ENCODE results near the gene FAM81A. TPM values are rescaled to one million over a fixed set of nuclear protein-coding genes. Genes with fewer than 3 reads are reported as not detected.

Gene FAM81A
- total and polyA plus RNA-seq, 2 donors = 0.42 to 1.2 TPM

DNA sequence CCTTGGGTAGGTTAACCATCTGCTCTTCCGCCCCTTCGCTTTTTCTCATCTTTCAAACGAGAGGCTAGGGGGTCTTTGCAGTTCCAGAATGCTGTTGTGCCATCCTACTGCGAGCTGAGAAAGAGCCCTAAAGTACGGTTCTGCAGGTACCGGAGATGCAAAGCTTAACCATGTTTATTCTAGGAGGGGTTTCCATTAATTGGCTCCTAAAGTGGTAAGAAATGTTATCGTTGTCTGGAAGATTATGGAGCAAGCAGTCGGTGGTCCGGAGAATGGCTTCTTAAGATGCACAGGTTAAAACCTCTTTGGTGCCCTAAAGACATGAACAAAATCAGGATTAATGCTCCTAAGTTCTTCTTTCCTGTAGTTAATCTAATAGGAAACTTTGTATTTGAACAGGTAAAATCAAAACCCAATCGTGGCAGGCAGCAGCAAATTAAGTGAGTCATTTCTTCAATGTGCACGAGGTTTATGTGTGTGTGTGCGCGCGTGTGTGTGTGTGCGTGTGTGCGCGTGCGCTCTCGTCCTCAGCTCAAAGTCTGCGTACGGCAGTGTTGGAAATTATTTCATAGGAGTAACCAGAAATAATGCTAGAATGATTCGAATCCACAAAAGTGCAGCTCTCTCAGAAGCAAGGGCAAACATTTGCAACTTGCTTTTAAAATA is 772 bp downstream of the FAM81A start:
- WGBS = 66% methylated on average over 22 of the region's 22 CpGs
- no peaks in the 10 kb centered on the region for H3K36me3 ChIP-seq (ENCODE audit: control insufficient read depth in 2 of 2, insufficient read depth in 2 of 2, low read length in 1 of 2)

DNA sequence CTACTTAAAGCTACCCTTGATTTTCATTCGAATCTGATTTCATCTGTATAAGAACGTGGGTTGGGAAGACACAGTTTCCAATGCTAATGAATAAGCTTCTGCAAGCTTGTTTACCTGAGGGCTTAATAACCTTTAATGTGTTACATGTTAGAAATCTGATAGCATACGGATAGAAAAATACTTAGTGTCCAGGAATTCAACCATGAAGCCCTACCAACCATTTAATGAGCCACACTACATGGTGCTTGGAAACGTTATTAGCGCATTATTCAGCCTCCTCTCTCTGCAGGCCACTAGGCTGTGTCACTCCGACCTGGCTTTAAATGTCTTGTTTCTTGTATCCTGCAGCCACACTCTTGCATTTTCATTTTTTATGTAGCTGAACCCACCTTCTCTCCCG is 1.6 kb downstream of the FAM81A start:
- Histone ChIP-seq H3K36me3 (ENCODE audit: control insufficient read depth in 2 of 2, insufficient read depth in 2 of 2, low read length in 1 of 2) (no peaks in the 10 kb centered on the region), H3K4me1 (ENCODE audit: control insufficient read depth in 2 of 2, insufficient read depth in 2 of 2, low read length in 2 of 2) (peaks cover 9 to 11% of the 10 kb centered on the region in 2 donors), H3K4me3 (ENCODE audit: low read length in 2 of 2) (no peak overlapping the region), H3K27ac (ENCODE audit: low read depth in 1 of 2, low read length in 1 of 2) (no peak overlapping the region), H3K27me3 (ENCODE audit: control insufficient read depth in 2 of 2, insufficient read depth in 1 of 2, low read length in 1 of 2) (peaks cover 31 to 60% of the 10 kb centered on the region in 2 donors), H3K9me3 (ENCODE audit: control insufficient read depth in 2 of 2, insufficient read depth in 1 of 2, low read length in 1 of 2) (no peaks in the 10 kb centered on the region)
- 81% methylated on average over 7 of the region's 7 CpGs for WGBS
- DNase-seq (ENCODE audit: low read depth in 6 of 9, low spot score in 9 of 9) = no peak

More for the DNA sequence above, 772 bp downstream of the FAM81A start:
- H3K4me1 ChIP-seq (ENCODE audit: control insufficient read depth in 2 of 2, insufficient read depth in 2 of 2, low read length in 2 of 2) = peaks cover 9 to 11% of the 10 kb centered on the region in 2 donors
- H3K9me3 ChIP-seq (ENCODE audit: control insufficient read depth in 2 of 2, insufficient read depth in 1 of 2, low read length in 1 of 2) = no peaks in the 10 kb centered on the region
- H3K4me3 ChIP-seq (ENCODE audit: low read length in 2 of 2) = peak overlapping the region in 1 of 2 donors; percentile 51
- H3K27me3 ChIP-seq (ENCODE audit: control insufficient read depth in 2 of 2, insufficient read depth in 1 of 2, low read length in 1 of 2) = peaks cover 31 to 62% of the 10 kb centered on the region in 2 donors
- no peak overlapping the region for H3K27ac ChIP-seq (ENCODE audit: low read depth in 1 of 2, low read length in 1 of 2)
- no peak for DNase-seq (ENCODE audit: low read depth in 6 of 9, low spot score in 9 of 9)

DNA sequence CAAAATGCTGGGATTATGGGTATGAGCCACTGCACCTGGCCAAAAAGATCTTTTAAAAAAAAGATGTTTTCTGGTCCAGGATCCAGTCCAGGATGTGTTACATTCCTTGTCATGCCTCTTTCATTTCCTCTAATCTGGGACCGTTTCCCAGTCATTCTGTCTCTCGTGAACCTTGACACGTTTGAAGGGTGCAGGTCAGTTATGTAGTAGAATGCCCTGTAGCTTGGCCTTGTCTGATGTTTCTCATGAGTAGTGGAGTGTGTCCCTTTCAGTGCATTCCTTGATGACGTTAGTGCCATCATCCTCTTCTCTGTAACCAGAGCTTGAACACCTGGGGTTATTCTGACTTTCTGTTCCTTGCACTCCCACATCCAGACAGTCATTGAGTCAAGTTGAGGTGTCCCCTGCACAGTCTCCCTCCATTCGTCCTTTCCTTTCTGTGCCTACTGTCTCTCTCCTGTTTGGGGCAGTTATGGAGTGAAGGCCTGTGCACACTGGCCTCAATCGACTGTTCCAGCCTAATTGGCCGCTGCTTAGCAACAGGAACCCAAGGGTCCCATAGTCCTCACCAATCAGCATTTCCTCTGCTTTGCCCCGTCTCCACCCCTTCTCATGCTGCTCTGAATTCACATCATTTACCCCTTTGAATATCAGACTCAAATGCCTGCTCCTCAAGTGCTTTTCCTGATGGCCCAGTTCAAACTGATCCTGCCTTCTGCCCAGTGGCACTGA is 5.5 kb downstream of the FAM81A start:
- Histone ChIP-seq H3K9me3 (ENCODE audit: control insufficient read depth in 2 of 2, insufficient read depth in 1 of 2, low read length in 1 of 2) (no peaks in the 10 kb centered on the region), H3K4me1 (ENCODE audit: control insufficient read depth in 2 of 2, insufficient read depth in 2 of 2, low read length in 2 of 2) (no peaks in the 10 kb centered on the region), H3K4me3 (ENCODE audit: low read length in 2 of 2) (no peak overlapping the region), H3K27me3 (ENCODE audit: control insufficient read depth in 2 of 2, insufficient read depth in 1 of 2, low read length in 1 of 2) (peaks cover 11 to 27% of the 10 kb centered on the region in 2 donors), H3K36me3 (ENCODE audit: control insufficient read depth in 2 of 2, insufficient read depth in 2 of 2, low read length in 1 of 2) (no peaks in the 10 kb centered on the region), H3K27ac (ENCODE audit: low read depth in 1 of 2, low read length in 1 of 2) (no peak overlapping the region)
- 94% methylated on average over 8 of the region's 8 CpGs for WGBS
- no peak for DNase-seq (ENCODE audit: low read depth in 6 of 9, low spot score in 9 of 9)

DNA sequence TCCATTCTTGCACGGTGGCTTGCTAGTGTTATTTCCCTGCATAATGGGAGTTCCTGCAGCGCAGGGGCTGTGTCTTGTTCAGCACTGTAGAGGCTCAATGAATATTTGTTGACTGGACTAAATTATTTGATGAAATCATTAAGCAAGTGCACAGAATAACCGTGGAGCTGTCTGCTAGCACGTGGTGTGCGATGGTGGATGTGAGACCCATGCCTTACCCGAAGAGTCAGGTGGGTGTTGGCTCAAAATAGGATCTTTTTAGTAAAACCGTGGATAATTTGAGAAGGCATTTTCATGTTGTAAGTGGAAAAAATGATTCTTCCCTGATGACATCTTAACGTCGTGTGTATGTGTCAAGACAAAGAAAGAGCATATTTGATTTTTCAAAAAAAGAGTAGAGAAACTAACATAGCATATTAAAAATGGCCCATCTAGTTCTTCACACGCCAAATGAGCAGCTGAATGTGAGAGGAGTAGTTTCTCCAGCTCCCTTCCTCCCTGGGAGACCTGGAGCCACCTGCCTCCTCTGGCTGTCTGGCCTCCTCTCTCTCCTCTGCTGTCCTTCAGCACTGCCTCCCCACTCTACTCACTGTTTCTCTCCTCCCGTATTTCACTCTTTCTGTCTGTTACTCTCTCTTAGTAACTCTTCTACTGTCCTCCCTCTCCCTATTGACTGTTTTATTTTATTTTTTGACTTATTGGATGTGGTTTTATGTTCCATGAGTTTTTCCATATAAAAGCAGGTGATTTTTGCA is 6.3 kb downstream of the FAM81A start:
- peaks cover 4 to 20% of the 10 kb centered on the region in 2 donors for H3K27me3 ChIP-seq (ENCODE audit: control insufficient read depth in 2 of 2, insufficient read depth in 1 of 2, low read length in 1 of 2)
- no peak for DNase-seq (ENCODE audit: low read depth in 6 of 9, low spot score in 9 of 9)
- no peak overlapping the region for H3K27ac ChIP-seq (ENCODE audit: low read depth in 1 of 2, low read length in 1 of 2)
- no peaks in the 10 kb centered on the region for H3K9me3 ChIP-seq (ENCODE audit: control insufficient read depth in 2 of 2, insufficient read depth in 1 of 2, low read length in 1 of 2)
- WGBS = 91% methylated on average over 11 of the region's 11 CpGs
- no peaks in the 10 kb centered on the region for H3K4me1 ChIP-seq (ENCODE audit: control insufficient read depth in 2 of 2, insufficient read depth in 2 of 2, low read length in 2 of 2)
- H3K36me3 ChIP-seq (ENCODE audit: control insufficient read depth in 2 of 2, insufficient read depth in 2 of 2, low read length in 1 of 2) = no peaks in the 10 kb centered on the region
- no peak overlapping the region for H3K4me3 ChIP-seq (ENCODE audit: low read length in 2 of 2)

DNA sequence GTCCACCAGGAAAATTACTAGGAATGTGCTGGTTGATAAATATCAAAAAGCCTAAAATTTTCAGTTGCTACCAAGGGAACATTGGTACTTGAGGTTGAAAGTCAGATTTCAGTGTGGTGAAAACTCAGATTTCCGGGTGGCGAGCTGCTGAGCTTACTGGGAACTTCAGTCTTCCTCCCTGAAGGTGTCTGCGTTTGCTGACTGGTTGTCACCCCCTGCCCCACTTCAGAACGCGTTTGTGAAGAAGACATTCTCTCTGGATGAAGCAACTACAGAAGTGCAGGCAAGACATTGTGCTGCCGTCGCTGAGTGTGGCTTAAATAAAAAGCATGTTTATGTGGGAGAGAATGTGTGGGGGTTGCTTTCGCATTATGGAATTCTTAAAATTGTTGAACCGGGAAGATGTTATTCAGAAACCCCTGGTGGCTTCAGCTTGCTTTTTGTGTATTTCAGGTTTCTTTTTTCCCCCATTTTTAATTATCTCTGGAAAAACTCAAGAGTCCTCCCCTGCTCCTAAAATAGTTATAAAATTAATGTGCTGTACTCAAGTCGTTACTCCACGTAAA is 7.1 kb downstream of the FAM81A start:
- 94% methylated on average over 11 of the region's 11 CpGs for WGBS
- H3K9me3 ChIP-seq (ENCODE audit: control insufficient read depth in 2 of 2, insufficient read depth in 1 of 2, low read length in 1 of 2) = no peaks in the 10 kb centered on the region
- H3K27me3 ChIP-seq (ENCODE audit: control insufficient read depth in 2 of 2, insufficient read depth in 1 of 2, low read length in 1 of 2) = peaks cover 2 to 12% of the 10 kb centered on the region in 2 donors
- no peak overlapping the region for H3K4me3 ChIP-seq (ENCODE audit: low read length in 2 of 2)
- no peaks in the 10 kb centered on the region for H3K36me3 ChIP-seq (ENCODE audit: control insufficient read depth in 2 of 2, insufficient read depth in 2 of 2, low read length in 1 of 2)
- DNase-seq (ENCODE audit: low read depth in 6 of 9, low spot score in 9 of 9) = no peak
- H3K4me1 ChIP-seq (ENCODE audit: control insufficient read depth in 2 of 2, insufficient read depth in 2 of 2, low read length in 2 of 2) = no peaks in the 10 kb centered on the region
- no peak overlapping the region for H3K27ac ChIP-seq (ENCODE audit: low read depth in 1 of 2, low read length in 1 of 2)

DNA sequence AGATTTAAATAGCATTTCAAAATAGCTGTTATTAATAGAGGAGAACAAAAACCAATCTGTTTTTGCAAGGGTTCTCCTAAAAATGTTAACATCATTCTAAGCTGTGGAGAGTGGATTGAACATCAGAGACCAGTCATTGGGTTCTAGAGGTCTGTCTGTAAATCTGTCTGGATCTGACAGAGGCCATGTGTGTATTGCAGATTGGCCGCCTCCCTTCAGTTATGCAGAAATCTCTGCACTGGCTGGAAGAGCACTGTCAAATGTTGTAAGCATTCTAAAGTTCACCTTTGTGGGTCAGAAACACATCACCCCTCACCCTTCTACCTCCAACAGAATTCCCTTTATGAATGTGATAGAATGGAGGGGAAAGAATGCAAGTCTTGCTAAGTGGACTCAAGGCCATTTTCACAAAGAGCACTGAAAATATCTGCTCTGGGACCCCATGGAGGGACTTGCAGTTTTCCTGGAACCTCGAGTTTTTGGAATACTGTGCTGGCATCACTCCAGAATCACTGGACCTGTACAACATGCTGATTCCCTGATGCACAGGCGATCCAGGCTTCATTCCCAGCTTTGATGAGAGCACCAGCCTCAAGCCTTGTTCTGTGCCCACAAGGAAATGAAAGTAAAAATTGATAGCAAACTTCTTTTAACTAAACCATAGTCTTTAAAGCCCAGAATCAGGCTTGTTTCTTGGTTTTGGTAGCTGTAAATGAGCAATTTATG is 8.4 kb downstream of the FAM81A start:
- no peak overlapping the region for H3K27ac ChIP-seq (ENCODE audit: low read depth in 1 of 2, low read length in 1 of 2)
- H3K36me3 ChIP-seq (ENCODE audit: control insufficient read depth in 2 of 2, insufficient read depth in 2 of 2, low read length in 1 of 2) = no peaks in the 10 kb centered on the region
- WGBS = 91% methylated on average over 3 of the region's 3 CpGs
- H3K9me3 ChIP-seq (ENCODE audit: control insufficient read depth in 2 of 2, insufficient read depth in 1 of 2, low read length in 1 of 2) = no peaks in the 10 kb centered on the region
- no peak for DNase-seq (ENCODE audit: low read depth in 6 of 9, low spot score in 9 of 9)
- H3K4me3 ChIP-seq (ENCODE audit: low read length in 2 of 2) = no peak overlapping the region
- H3K27me3 ChIP-seq (ENCODE audit: control insufficient read depth in 2 of 2, insufficient read depth in 1 of 2, low read length in 1 of 2) = peaks cover 0 to 6% of the 10 kb centered on the region in 2 donors
- no peaks in the 10 kb centered on the region for H3K4me1 ChIP-seq (ENCODE audit: control insufficient read depth in 2 of 2, insufficient read depth in 2 of 2, low read length in 2 of 2)

DNA sequence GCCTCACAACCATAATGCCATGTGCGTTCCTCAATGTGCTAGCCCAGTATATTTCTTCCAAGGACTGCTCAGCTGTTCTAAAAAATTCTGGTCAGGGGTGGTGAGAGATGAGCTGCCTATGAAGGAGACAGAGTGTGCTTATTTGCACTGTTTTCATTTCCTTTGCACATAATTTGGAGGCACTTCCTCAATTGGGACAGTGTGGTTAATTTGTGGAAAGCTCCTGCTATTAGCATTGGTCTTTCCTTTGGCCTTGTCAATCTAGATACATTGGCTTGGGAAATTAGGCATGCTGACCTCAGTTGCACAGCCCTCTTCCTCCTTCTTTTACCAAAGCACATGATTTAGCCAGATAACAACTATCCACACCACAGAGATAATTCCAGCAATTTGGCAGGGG is 9.4 kb downstream of the FAM81A start:
- Histone ChIP-seq H3K4me3 (ENCODE audit: low read length in 2 of 2) (no peak overlapping the region), H3K9me3 (ENCODE audit: control insufficient read depth in 2 of 2, insufficient read depth in 1 of 2, low read length in 1 of 2) (no peaks in the 10 kb centered on the region), H3K27ac (ENCODE audit: low read depth in 1 of 2, low read length in 1 of 2) (no peak overlapping the region), H3K36me3 (ENCODE audit: control insufficient read depth in 2 of 2, insufficient read depth in 2 of 2, low read length in 1 of 2) (no peaks in the 10 kb centered on the region), H3K4me1 (ENCODE audit: control insufficient read depth in 2 of 2, insufficient read depth in 2 of 2, low read length in 2 of 2) (no peaks in the 10 kb centered on the region), H3K27me3 (ENCODE audit: control insufficient read depth in 2 of 2, insufficient read depth in 1 of 2, low read length in 1 of 2) (peaks cover 0 to 2% of the 10 kb centered on the region in 2 donors)
- WGBS = 96% methylated on average over 1 of the region's 1 CpG
- no peak for DNase-seq (ENCODE audit: low read depth in 6 of 9, low spot score in 9 of 9)

DNA sequence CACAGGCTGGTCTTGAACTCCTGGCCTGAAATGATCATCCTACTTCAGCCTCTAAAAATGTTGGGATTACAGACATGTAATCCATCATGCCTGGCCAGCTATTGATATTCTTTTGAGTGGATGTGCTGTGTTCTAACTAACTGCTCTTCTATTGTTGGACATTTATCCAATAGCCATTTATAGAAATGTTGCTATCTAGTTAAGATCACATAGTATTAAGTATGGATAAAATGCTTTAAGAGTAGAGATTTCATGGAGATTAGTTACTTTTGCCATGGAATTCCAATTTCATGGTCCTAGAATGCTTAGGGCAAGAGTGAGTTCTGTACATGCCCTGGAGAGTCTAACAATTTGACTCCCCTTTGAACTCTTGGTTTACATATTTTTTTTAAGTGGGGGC is 10.9 kb downstream of the FAM81A start:
- Histone ChIP-seq H3K27me3 (ENCODE audit: control insufficient read depth in 2 of 2, insufficient read depth in 1 of 2, low read length in 1 of 2) (no peaks in the 10 kb centered on the region), H3K4me3 (ENCODE audit: low read length in 2 of 2) (no peak overlapping the region), H3K36me3 (ENCODE audit: control insufficient read depth in 2 of 2, insufficient read depth in 2 of 2, low read length in 1 of 2) (no peaks in the 10 kb centered on the region), H3K9me3 (ENCODE audit: control insufficient read depth in 2 of 2, insufficient read depth in 1 of 2, low read length in 1 of 2) (no peaks in the 10 kb centered on the region), H3K4me1 (ENCODE audit: control insufficient read depth in 2 of 2, insufficient read depth in 2 of 2, low read length in 2 of 2) (no peaks in the 10 kb centered on the region), H3K27ac (ENCODE audit: low read depth in 1 of 2, low read length in 1 of 2) (no peak overlapping the region)
- no peak for DNase-seq (ENCODE audit: low read depth in 6 of 9, low spot score in 9 of 9)
